Kasumi-1 (cell line): ENCODE results near the gene NDUFAF3.

Source experiments
- DNase-seq, 2 experiments: peaks; one replicate each; lab custom pipeline; 2025; lab: John Stamatoyannopoulos, UW

The NDUFAF3 gene

DNA sequence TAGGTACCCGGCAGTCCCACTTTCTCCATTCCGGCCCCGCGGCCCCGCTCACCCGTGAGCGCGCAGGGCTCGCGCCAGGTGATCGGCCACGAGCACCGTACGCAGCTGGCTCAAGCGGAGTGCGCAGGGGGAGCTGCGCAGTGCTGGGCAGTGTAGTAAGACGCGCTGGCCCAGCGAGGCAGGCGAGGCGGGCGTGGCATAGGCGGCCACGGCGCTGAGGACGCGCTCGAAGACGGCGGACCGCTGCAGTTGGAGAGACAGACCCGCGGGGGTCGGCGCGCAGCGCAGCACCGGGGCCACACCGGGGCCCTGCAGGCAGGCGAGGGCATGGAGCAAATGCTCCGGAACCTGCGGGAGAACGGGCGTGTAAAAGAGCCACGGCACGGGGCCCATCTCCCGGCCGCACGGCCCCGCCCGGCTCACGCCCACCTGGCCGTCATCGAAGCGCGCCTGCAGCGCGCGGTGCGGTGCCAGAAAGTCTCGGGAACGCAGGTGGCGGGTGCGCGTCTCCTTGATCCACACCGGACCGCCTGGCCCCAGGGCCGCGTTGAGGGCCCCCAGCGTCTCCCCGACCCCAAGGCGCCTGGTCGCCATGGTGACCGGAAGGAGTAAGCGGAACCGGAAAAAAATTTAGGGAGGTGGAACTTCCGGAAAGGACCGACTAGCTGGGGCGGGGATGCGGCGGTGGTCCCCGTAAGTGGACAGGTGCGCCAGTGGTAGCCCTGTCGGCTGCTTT lies 3.8 kb upstream of the NDUFAF3 start, which contains the start of gene DALRD3:
DALRD3 (minus strand) TSS at position 610 of the 736 bp plus-strand sequence; CDS start at position 594, 16 bp downstream.
- DNase-seq, result peak; percentile 78 to 82

GRCh38 chr3:49018707-49019006 lies 3.3 kb upstream of the NDUFAF3 start:
- peak; percentile 68 to 77 for DNase-seq

DNA sequence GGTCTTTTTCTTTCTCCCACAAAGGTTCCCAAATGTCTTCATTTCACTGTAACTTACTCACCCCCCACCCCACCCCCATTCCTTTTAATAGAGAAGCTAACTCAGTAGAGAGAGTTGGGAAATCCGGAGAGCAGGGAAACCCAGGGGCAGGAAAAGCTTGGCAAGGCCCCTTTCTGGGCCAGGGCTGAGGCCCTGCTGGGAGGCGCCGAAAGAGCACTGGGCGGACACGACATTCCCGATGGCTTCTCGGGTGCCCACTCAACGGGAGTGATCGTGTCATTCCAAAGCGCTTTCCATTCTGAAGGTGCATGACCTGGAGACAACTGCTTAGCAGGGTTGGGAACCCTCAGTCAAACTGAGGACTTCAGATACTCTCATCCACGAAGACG lies 2.0 kb upstream of the NDUFAF3 start:
- peak; percentile 41 to 61 for DNase-seq

- peak; percentile 61 to 62 for DNase-seq
Observed at GRCh38 chr3:49020330-49021212, 1.4 kb upstream of the NDUFAF3 start.

DNA sequence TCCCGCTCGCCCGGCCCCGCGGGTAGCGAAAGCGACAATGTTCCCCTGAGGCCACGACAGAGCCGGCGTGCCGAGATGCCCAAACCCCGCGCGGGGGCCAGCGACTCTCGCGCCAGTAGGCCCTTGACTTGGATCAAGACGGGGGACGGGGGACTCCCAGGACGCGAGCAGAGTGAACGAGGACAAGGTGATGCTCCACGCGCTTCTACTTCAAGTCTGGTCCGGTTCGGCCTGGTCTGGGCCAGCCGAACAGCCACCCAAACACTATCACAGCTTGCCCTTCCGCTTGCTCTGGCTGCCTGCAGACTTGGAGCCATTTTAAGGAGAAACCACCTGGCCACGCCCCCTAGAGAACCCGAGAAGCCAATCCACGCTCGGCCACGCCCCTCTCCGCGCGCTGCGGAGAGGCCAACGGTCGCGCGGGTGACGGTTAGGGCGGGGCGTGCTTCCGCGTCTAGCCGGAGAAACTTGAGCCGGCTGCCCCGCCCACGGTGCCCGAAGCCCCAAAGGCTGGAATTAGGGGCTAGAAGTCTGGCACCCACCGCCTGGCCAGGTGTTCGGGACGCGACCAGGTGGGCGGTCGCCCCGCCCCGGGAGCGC lies 608 bp upstream of the NDUFAF3 start:
- DNase-seq, result peak; percentile 96 to 97

DNA sequence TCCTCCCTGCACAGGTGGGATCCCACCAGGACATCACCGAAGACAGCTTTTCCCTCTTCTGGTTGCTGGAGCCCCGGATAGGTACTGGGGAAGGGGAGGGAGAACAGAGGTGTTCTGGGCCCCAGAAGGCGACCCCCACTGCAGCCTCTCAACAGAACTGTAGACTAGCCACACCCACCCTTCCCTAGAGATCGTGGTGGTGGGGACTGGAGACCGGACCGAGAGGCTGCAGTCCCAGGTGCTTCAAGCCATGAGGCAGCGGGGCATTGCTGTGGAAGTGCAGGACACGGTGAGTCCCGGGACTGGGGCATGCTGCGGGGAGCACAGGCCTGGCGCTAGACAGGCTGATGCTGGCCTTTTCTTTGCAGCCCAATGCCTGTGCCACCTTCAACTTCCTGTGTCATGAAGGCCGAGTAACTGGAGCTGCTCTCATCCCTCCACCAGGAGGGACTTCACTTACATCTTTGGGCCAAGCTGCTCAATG lies 809 bp downstream of the NDUFAF3 start:
- peak; percentile 35 to 42 for DNase-seq

DNA sequence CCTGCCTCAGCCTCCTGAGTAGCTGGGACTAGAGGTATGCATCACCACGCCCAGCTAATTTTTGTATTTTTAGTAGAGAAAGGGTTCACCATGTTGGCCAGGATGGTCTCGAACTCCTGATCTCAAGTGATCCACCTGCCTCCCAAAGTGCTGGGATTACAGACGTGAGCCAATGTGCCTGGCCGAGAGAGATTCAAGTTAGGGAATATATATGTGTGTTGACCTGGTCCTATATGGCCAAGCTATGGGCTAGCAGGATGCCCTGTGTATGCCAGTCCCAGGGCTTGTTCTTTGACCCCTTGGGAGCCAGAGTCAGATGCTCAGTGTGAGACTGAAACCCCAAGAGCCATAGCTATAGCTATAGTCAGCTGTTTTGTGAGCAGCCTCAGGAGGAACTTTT lies 1.9 kb downstream of the NDUFAF3 start:
- DNase-seq, result no peak

DNA sequence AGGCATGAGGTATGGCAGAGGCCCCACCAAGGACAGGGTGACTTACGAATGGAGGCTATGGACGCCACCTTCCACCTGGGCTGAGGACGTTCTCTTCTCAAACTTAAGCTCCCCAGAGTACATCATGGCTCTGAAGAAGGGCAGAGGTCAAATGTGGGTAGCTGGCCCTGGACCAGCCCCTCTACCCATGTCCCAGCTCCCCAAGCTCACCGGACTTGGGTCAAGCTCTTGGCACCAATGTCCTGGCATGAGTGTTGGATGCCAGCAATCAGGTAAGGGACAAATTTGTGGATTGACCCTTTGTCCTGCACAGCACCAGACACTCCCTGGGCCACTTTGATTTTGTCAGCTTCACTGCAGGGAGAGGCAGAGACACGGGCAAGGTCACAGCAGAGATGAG lies 2.5 kb downstream of the NDUFAF3 start:
- DNase-seq, result no peak

GRCh38 chr3:49025005-49025792 lies 3.3 kb downstream of the NDUFAF3 start:
- no peak for DNase-seq

DNA sequence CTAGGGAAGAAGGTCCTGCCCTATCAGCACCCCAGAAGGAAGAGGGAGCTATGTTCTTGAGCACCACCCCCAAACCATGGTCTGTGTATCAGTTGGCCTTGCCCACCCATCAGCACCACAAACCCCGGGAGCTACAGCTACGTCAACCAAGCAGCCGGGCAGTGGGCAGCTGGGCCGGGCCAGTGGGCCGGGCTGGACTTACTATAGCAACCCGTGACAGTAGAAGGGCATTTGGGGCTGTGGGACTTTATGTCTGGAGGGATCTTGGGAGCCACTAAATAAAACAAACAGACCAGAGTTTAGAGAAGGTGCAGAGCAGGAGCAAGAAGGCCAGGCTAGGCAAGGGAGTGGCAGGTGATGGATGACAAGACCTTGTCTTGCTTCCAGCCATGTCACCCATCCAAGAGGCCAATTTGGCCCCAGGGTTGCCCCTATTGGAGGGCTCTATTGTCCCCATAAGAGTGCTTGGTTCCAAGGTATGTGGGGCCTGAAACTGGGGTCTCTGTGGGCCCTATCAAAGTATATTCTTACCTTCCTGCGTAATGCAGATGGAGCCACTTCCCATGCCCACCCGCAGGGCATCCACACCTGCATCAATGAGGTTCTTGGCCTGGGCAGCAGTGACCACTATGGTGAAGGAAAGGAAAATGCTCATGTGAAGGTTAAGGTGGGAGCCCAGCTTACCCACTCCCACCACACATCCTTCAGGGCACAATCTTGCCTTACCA lies 4.0 kb downstream of the NDUFAF3 start:
- no peak for DNase-seq

- no peak for DNase-seq
Observed at GRCh38 chr3:49026536-49026935, 4.6 kb downstream of the NDUFAF3 start.

DNA sequence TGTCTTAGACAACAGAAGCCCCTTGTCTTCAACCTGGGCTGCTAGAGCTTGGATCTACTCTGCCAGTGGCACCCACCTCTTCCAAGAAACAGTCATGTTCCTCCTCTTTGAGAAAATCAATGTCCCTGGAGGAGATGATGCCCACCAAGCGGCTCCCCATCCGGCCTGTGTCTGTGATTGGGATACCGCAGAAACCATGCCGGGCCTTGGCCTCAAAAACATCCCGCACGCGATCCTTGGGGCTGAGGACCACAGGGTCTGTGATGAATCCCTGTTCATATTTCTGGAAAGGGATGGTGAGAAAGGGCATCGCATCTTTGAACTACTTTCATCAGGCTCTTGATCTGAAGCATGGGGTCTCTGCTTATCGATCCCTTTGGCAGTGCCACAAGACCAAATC lies 5.7 kb downstream of the NDUFAF3 start:
- DNase-seq, result no peak

DNA sequence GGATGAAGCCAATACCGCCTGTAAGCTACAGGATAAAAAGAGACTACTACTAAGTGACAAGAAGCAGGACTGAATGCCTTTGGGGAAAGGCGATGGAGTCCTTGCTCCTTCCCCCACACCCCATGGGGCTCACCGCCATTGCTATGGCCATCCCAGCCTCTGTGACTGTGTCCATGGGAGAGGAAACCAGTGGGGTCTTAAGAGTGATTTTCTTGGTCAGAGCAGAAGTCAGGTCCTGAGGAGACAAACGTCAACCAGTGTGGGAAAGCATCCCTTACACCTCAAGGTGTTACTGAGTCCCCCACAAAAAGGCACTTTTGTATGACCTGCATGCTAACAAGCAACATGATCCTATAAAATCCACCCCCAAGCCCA lies 6.4 kb downstream of the NDUFAF3 start:
- no peak for DNase-seq

- peak; percentile 85 to 89 for DNase-seq
Observed at GRCh38 chr3:49028673-49029562, 7.0 kb downstream of the NDUFAF3 start, which contains the start of gene IMPDH2. Gene IMPDH2 (minus strand): TSS chr3:49029398. CDS start chr3:49029350, 48 bp downstream.

GRCh38 chr3:49029563-49029884 lies 7.6 kb downstream of the NDUFAF3 start:
- DNase-seq, result no peak

DNA sequence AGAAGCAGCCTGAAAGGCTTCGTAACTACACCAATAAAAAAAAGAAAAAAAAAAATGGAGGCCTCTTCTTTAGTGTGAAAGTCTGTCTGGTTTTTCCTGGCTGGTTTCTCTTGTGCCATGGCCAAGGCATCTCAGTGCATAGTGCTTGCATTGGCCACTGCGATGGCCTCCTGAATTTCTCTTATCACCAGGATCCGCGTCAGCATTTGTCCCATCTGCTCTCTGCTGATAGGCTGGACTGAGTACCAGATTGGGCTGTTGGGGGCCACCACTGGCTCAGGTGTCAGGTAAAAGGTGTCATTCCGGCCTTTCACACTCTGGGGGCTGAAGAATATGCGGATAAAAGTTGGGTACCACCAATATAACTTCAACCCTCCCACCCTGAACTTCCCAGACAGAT lies 8.4 kb downstream of the NDUFAF3 start:
- DNase-seq, result no peak

DNA sequence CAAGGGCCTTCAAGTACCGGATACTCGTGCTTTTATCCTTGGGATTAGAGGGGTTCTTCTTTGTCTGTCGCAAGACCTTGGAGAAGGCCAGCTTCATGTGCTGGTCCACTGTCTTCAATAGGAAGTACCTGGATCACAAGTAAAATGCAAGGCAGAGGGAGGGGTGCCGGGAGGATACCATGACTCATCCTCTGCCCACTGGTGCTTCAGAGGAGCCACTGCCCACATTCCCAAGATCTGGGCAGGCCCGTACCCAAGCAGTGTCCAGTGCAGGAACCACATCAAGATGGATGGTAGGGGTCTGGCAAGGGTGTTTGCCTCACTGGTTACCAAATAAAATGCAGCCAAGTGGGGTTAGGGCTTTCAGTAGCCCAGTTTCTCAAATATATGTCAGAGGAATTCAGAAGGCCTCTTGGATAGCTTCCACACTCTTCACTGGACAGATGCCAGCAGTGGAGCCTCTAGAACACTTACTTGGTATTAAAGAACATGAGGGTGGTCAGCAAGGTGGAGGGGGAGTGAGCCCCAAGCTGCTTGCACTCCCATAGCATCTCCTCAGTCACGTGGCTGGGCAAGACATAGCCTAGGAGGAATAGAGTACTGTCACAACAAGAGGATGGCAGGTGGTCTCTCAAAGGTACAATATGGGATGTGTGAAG lies 10.9 kb downstream of the NDUFAF3 start:
- DNase-seq, result no peak

- no peak for DNase-seq
Observed at GRCh38 chr3:49034650-49035049, 12.7 kb downstream of the NDUFAF3 start.

- DNase-seq, result no peak
Observed at GRCh38 chr3:49035281-49035680, 13.4 kb downstream of the NDUFAF3 start.

GRCh38 chr3:49053543-49053942 lies 31.6 kb downstream of the NDUFAF3 start:
- DNase-seq, result no peak
